Measurements from ENCODE around the gene DIPK1B.

- TF ChIP-seq CTCF (IDR thresholded peaks at IDR 0.05; ENCODE audit: low read depth, low read length, poor library complexity, severe bottlenecking) (no peak), EZH2phosphoT487 (IDR thresholded peaks at IDR 0.05; ENCODE audit: borderline replicate concordance, low read length) (no peak)
Observed at GRCh38 chr9:136674786-136675349, 37.5 kb upstream of the DIPK1B start.
